SU-DHL-6 (cell line): Measurements from ENCODE around the gene ACADM.
"Not testable (repeated sequence)": the region's sequence is repeated elsewhere in the genome, so short reads cannot be mapped to it uniquely, and the experiment has no call there.

Experiments
- CTCF ChIP-seq: fragments of 200-600 bp; sonication (generic); IDR thresholded peaks from one replicate; pipeline ENCODE4 v1.5.1; 2017; ENCODE audit warnings: antibody characterized with exemption, mild to moderate bottlenecking, low read length, moderate library complexity; ENCODE audit not compliant: insufficient read depth, poor library complexity, severe bottlenecking
- EZH2phosphoT487 ChIP-seq: fragments of 200-600 bp; sonication (generic), shearing (Covaris generic); conservative IDR thresholded peaks from 2 replicates; pipeline ENCODE4 v1.6.1; 2018; ENCODE audit warnings: mild to moderate bottlenecking, antibody characterized with exemption, low read length, moderate library complexity, mixed read lengths

GRCh38 chr1:75801480-75801879 is 77.0 kb downstream of the ACADM start:
- not testable (repeated sequence) for TF ChIP-seq CTCF, EZH2phosphoT487
